GM18870 (cell line): ENCODE measurements around the gene ERBB3.
"Not testable (repeated sequence)": the region's sequence is repeated elsewhere in the genome, so short reads cannot be mapped to it uniquely, and the experiment has no call there.

ENCODE experiments used
- ATAC-seq: cut with Tn5 transposase; IDR thresholded peaks from one replicate; pipeline ENCODE4 v1.9.1; 2021; ENCODE audit warnings: moderate library complexity; ENCODE audit not compliant: unreplicated experiment

ERBB3 gene

GRCh38 chr12:56079723-56080555, at the start of gene ERBB3:
Gene ERBB3 (plus strand): TSS chr12:56080165. CDS start chr12:56080301, 136 bp downstream.
- ATAC-seq, result no peak

GRCh38 chr12:56031987-56032386, 48.0 kb upstream of the ERBB3 start:
- no peak for ATAC-seq

- no peak for ATAC-seq
These were observed 45.2 kb upstream of the ERBB3 start for GRCh38 chr12:56034586-56035332.

GRCh38 chr12:56037161-56037560, 42.8 kb upstream of the ERBB3 start:
- no peak for ATAC-seq

GRCh38 chr12:56038022-56038655, 41.8 kb upstream of the ERBB3 start:
- no peak for ATAC-seq

DNA sequence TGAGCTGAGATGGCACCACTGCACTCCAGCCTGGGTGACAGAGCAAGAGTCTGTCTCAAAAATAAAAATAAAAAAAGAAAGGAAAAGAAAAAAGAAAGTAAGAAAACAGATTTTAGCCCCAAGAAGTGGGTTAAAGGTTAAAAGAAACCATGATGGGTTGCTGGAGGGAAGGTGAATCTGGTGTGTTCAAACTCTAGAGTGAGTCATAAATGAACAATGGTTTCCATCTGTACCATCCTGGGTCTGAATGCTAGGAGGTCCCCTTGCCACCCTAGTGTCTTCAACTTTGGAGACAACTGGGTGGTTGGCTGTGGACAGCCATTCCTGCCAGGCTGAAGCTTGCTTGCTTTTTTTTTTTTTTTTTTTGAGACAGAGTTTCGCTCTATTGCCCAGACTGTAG, 39.8 kb upstream of the ERBB3 start:
- no peak for ATAC-seq

DNA sequence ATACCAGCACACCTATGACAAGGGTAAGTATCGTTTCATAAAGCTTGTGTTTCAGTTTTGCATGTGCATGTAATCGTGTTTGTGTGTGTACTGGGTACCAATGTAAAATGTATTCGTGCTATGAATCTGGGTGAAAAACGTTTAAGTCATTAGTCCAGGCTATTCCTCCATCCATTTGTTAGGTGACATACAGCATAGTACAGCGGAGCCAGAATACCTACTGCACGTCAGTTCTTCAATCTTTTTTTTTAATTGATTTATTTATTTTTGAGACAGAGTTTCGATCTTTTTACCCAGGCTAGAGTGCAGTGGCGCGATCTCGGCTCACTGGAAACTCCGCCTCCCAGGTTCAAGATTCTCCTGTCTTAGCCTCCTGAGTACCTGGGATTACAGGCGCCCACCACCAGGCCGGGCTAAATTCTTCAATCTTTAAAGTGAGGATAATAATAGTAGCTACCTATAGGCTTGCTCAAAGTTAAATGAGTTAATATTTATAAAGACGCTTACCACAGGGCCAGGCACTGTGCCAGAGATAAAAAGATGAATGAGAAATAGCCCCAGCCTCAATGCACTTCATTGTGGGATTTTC, 38.9 kb upstream of the ERBB3 start:
- ATAC-seq, result no peak

DNA sequence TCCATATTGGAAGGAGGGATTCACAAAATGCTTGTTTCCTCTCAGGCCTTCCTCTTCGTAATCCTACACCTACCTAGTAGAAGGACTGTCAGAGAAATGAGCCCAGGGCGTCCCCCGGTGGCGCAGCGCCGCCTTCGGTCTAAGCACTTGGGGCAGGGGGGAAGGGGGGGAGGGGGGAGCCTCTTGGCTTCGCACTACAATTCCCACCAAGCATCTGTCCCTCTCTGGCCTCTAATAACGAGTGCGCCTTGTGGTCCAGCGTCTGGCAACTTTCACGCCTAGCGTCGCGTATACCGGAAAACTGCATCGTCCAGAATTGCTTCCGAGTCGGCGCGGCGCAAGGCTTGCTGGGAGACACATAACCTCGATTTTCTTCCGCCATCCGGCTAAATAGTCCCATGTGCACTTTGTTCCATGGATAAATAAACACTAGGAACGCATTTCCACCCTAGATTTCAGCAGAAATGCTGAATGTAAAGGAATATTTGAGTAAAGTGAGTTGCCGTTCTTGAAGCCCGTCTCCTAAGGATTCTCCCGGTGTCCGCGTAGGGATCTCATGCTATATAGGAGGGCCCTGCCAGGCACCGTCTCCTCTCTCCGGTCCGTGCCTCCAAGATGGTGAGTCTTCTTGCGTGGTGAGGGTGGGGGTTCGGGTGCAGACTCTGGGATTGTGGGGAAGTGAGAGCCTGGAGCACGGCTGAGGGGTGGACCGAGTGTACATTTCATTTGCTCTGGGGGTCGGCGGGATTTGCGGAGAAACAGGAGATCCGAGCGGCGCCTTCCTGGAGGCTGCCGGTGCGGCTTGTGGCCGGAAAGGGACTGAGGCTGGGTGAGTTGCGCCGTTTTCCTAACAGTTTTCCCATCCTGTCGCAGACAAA, 38.2 kb upstream of the ERBB3 start, which contains the start of gene RPS26:
RPS26 (plus strand) TSS at position 367 of the 878 bp plus-strand sequence; CDS start at position 616, 249 bp downstream.
- peak; percentile 92 for ATAC-seq

DNA sequence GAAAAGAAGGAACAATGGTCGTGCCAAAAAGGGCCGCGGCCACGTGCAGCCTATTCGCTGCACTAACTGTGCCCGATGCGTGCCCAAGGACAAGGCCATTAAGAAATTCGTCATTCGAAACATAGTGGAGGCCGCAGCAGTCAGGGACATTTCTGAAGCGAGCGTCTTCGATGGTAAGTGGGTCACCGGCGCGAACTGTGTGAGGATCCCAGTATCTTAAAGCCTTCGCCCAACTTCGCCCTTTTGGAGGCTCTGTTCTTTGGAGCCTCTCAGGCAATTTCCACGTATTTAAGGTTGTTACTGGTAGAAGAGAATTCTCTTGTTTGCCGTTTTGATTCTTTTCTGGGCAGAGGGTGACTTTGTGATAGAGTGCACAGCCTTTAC, 37.5 kb upstream of the ERBB3 start:
- ATAC-seq, result not testable (repeated sequence)

GRCh38 chr12:56042843-56043242, 37.1 kb upstream of the ERBB3 start:
- no peak for ATAC-seq

GRCh38 chr12:56046027-56046780, 33.8 kb upstream of the ERBB3 start:
- ATAC-seq, result no peak

GRCh38 chr12:56053407-56053893, 26.5 kb upstream of the ERBB3 start:
- ATAC-seq, result no peak

GRCh38 chr12:56059964-56060363, 20.0 kb upstream of the ERBB3 start:
- ATAC-seq, result not testable (repeated sequence)

DNA sequence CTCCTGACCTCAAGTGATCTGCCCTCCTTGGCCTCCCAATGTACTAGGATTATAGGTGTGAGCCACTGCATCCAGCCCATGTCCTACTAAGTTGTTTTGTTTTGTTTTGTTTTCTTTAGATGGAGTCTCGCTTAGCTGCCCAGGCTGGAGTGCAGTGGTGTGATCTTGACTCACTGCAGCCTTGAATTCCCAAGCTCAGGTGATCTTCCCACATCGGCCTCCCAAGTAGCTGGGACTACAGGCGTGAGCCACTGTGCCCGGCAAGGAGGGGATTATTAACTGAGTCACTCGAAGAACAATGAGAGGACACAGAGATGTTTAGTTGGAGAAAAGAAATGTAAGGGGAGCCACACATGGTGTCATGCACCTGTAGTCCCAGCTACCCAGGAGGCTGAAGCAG, 18.0 kb upstream of the ERBB3 start:
- no peak for ATAC-seq

DNA sequence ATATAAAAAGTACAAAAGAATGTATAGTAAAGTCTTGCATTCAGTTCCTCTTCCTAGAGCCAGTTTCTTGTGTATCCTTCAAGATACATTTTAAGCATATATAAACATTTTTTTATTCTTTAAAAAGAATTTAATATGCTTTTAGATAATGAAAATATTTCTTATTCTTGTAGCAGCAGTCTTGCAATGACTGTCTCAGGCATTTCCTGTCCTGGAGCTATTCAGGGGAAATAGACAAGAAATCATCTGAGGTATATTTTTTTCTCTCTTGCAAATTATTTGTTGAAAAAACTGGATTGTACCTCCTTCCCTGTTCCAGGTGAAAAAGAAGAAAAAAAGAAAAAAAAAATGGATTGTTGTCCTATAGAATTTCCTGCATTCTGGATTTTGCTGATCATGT, 17.0 kb upstream of the ERBB3 start:
- no peak for ATAC-seq

DNA sequence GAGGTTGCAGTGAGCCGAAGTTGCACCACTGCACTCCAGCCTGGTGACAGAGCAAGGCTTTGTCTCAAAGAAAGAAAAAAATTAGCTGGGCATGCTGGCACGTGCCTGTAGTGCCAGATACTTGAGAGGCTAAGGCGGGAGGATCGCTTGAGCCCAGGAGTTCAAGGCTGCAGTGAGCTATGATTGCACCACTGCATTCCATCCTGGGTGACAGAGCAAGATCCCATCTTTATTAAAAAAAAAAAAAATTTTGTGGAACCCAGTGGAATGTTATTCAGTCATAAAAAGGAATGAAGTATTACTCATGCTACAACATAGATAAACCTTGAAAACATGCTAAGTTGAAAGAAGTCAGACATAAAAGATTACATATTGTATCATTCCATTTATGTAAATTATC, 8.3 kb upstream of the ERBB3 start:
- no peak for ATAC-seq

- ATAC-seq, result no peak
These were observed 5.6 kb upstream of the ERBB3 start for GRCh38 chr12:56074396-56074795.

DNA sequence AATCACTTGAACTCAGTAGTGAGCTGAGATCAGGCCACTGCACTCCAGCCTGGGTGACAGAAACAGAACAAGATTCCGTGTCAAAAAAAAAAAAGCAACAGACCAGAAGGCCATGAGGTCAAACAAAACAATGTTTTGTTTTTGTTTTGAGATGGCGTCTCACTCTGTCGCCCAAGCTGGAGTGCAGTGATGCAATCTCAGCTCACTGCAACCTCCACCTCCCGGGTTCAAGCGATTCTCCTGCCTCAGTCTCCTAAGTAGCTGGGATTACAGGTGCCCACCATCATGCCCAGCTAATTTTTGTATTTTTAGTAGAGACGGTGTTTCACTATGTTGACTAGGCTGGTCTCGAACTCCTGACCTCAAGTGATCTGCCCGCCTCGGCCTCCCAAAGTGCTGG, 2.0 kb upstream of the ERBB3 start:
- ATAC-seq, result not testable (repeated sequence)

DNA sequence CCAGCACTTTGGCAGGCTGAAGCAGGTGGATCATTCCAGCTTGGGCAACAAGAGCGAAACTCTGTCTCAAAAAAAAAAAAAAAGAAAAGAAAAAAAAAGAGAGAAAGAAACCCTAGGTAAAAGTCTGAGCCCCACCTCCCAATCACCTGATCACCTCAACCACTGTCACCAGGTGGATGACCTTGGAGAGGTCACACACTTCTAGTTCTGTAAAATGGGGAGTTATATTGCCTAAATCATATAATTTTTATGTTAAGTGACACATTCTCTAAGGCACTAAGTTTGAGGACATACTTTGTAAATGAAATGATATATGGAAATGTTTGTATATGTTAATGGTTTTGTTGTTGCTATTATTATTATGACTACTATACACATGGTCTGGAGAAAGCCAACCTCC, 1.5 kb upstream of the ERBB3 start:
- no peak for ATAC-seq
